GM12892 (cell line): Measurements from ENCODE around the gene PEX7.
"Not testable (repeated sequence)": the region's sequence is repeated elsewhere in the genome, so short reads cannot be mapped to it uniquely, and the experiment has no call there.

Experiments used
- POLR2A ChIP-seq: IDR thresholded peaks from 2 replicates; pipeline ENCODE4 v1.6.1; 2011; ENCODE audit warnings: low read depth, low read length, control low read depth
- POLR2AphosphoS5 ChIP-seq: IDR thresholded peaks from 2 replicates; pipeline ENCODE4 v1.6.1; 2011; ENCODE audit warnings: low read depth, low read length, control low read depth

- TF ChIP-seq POLR2AphosphoS5, POLR2A: not testable (repeated sequence)
Observed at GRCh38 chr6:136789440-136789839, 33.0 kb upstream of the PEX7 start.
